Liver (tissue), 9 donors: ENCODE results near the gene SPACA9. TPM values are rescaled to one million over a fixed set of nuclear protein-coding genes. Genes with fewer than 3 reads are reported as not detected.

ENCODE experiments used
- DNase-seq: peaks from one replicate; pipeline ENCODE4 v3.0.0-alpha.2; 2017; ENCODE audit warnings: low spot score
- H3K27ac ChIP-seq, 2 donors: one replicate each; pipeline ENCODE4 v1.7.0; 2013; ENCODE audit warnings: inconsistent platforms in 2 of 2, low read length in 2 of 2, control low read depth in 1 of 2, low read depth in 1 of 2, mild to moderate bottlenecking in 1 of 2
- H3K27me3 ChIP-seq, 4 donors: one replicate each; pipeline versions ENCODE4 v1.6.1 to v1.7.0; 2013; ENCODE audit warnings: low read length in 3 of 4, inconsistent platforms in 1 of 4, mild to moderate bottlenecking in 1 of 4, moderate library complexity in 1 of 4; ENCODE audit not compliant: control insufficient read depth in 4 of 4, insufficient read depth in 4 of 4
- H3K36me3 ChIP-seq, 4 donors: one replicate each; pipeline versions ENCODE4 v1.6.1 to v1.7.0; 2013; ENCODE audit warnings: low read length in 3 of 4, mild to moderate bottlenecking in 3 of 4, low read depth in 1 of 4, moderate library complexity in 1 of 4; ENCODE audit not compliant: control insufficient read depth in 4 of 4, insufficient read depth in 3 of 4
- H3K4me1 ChIP-seq, 4 donors: one replicate each; pipeline versions ENCODE4 v1.6.1 to v1.7.0; 2013; ENCODE audit warnings: low read length in 3 of 4, mild to moderate bottlenecking in 3 of 4, moderate library complexity in 1 of 4; ENCODE audit not compliant: control insufficient read depth in 4 of 4, insufficient read depth in 4 of 4
- H3K4me3 ChIP-seq, 3 donors: one replicate each; pipeline versions ENCODE4 v1.6.1 to v1.7.0; 2013; ENCODE audit warnings: low read length in 3 of 3, control low read depth in 1 of 3, low read depth in 1 of 3, mild to moderate bottlenecking in 1 of 3
- H3K9ac ChIP-seq, 2 donors: one replicate each; pipeline ENCODE4 v1.7.0; 2013; ENCODE audit warnings: low read length in 2 of 2, mild to moderate bottlenecking in 2 of 2, moderate library complexity in 2 of 2, control low read depth in 1 of 2, low read depth in 1 of 2
- H3K9me3 ChIP-seq, 4 donors: one replicate each; pipeline versions ENCODE4 v1.6.1 to v1.7.0; 2013; ENCODE audit warnings: low read length in 3 of 4; ENCODE audit not compliant: control insufficient read depth in 4 of 4
- EGR1 ChIP-seq, 2 donors: IDR thresholded peaks; 2 replicates each; pipeline ENCODE4 v1.6.1; 2016 to 2018; ENCODE audit warnings: antibody characterized with exemption in 2 of 2, low read depth in 2 of 2
- FOXA1 ChIP-seq: IDR thresholded peaks from 2 replicates; pipeline ENCODE4 v1.6.1; 2016; ENCODE audit warnings: antibody characterized with exemption
- FOXA2 ChIP-seq: IDR thresholded peaks from 2 replicates; pipeline ENCODE4 v1.6.1; 2016; ENCODE audit warnings: antibody characterized with exemption
- GABPA ChIP-seq, 2 donors: IDR thresholded peaks in 1 of 2; conservative IDR thresholded peaks in 1 of 2; 2 replicates each; pipeline ENCODE4 v1.6.1; 2016; ENCODE audit warnings: antibody characterized with exemption in 2 of 2, mild to moderate bottlenecking in 1 of 2, moderate library complexity in 1 of 2
- HNF4A ChIP-seq, 2 donors: conservative IDR thresholded peaks; 2 replicates each; pipeline ENCODE4 v1.6.1; 2016; ENCODE audit warnings: antibody characterized with exemption in 2 of 2, mild to moderate bottlenecking in 2 of 2
- HNF4G ChIP-seq: IDR thresholded peaks from 2 replicates; pipeline ENCODE4 v1.6.1; 2016; ENCODE audit warnings: antibody characterized with exemption
- JUND ChIP-seq, 2 donors: IDR thresholded peaks; 2 replicates each; pipeline ENCODE4 v1.6.1; 2016; ENCODE audit warnings: antibody characterized with exemption in 2 of 2
- NR2F2 ChIP-seq: IDR thresholded peaks from 2 replicates; pipeline ENCODE4 v1.6.1; 2016; ENCODE audit warnings: antibody characterized with exemption
- RAD21 ChIP-seq, 2 donors: IDR thresholded peaks; 2 replicates each; pipeline ENCODE4 v1.6.1; 2016; ENCODE audit warnings: antibody characterized with exemption in 2 of 2, mild to moderate bottlenecking in 2 of 2
- REST ChIP-seq: IDR thresholded peaks from 2 replicates; pipeline ENCODE4 v1.6.1; 2016; ENCODE audit warnings: antibody characterized with exemption, mild to moderate bottlenecking
- RXRA ChIP-seq, 2 donors: IDR thresholded peaks; 2 replicates each; pipeline ENCODE4 v1.6.1; 2017 to 2018; ENCODE audit warnings: antibody characterized with exemption in 2 of 2, mild to moderate bottlenecking in 1 of 2
- SP1 ChIP-seq: IDR thresholded peaks from 2 replicates; pipeline ENCODE4 v1.6.1; 2018; ENCODE audit warnings: antibody characterized with exemption, mild to moderate bottlenecking
- TAF1 ChIP-seq: conservative IDR thresholded peaks from 2 replicates; pipeline ENCODE4 v1.6.1; 2016; ENCODE audit warnings: antibody characterized with exemption, mild to moderate bottlenecking
- YY1 ChIP-seq: IDR thresholded peaks from 2 replicates; pipeline ENCODE4 v1.6.1; 2016; ENCODE audit warnings: antibody characterized with exemption, mild to moderate bottlenecking
- WGBS: extraction: QIAGEN DNeasy Blood & Tissue Kit; methylation state at CpG from one replicate; pipeline ENCODE4 v1.1.7; 2013; 5-methylcytosine and 5-hydroxymethylcytosine counted together
- polyA plus RNA-seq, 2 donors: library from polyadenylated mRNA; stranded (reverse) in 1 of 2; unstranded in 1 of 2; fragments of 200-250 nt in 1 of 2; fragments of >200 nt in 1 of 2; fragmentation: Nextera tagmentation in 1 of 2; extraction: Ambion mirVana in 1 of 2; gene quantifications; one replicate each; pipeline versions ENCODE4 v1.2.1 to v1.2.3, GENCODE V29; 2013 to 2015
- total RNA-seq, 2 donors: library from RNA; depleted of rRNA; stranded (reverse); fragments of >200 nt; gene quantifications; one replicate each; pipeline ENCODE4 v1.2.3, GENCODE V29; 2014
- TF ChIP-seq, protein P1 (sequence below): IDR thresholded peaks from 2 replicates; pipeline ENCODE4 v1.6.1; 2016; ENCODE audit warnings: antibody characterized with exemption
- TF ChIP-seq, protein P2 (sequence below): IDR thresholded peaks from 2 replicates; pipeline ENCODE4 v1.6.1; 2016; ENCODE audit warnings: antibody characterized with exemption
- TF ChIP-seq, protein P3 (sequence below): fragments of 150-350 bp; IDR thresholded peaks from 2 replicates; pipeline ENCODE4 v1.5.1; 2017; ENCODE audit warnings: improper control_type of control experiment, low read depth, low read length; ENCODE audit not compliant: missing input control
- TF ChIP-seq, protein P4 (sequence below): IDR thresholded peaks from 2 replicates; pipeline ENCODE4 v1.6.1; 2016; ENCODE audit warnings: antibody characterized with exemption
- donor health status: healthy.
- donor health status: healthy.
- donor health status: healthy.
- donor health status: healthy.
- donor health status: healthy.

SPACA9 gene
- total and polyA plus RNA-seq, 4 donors = 0.67 to 1.3 (median 0.98) TPM

DNA sequence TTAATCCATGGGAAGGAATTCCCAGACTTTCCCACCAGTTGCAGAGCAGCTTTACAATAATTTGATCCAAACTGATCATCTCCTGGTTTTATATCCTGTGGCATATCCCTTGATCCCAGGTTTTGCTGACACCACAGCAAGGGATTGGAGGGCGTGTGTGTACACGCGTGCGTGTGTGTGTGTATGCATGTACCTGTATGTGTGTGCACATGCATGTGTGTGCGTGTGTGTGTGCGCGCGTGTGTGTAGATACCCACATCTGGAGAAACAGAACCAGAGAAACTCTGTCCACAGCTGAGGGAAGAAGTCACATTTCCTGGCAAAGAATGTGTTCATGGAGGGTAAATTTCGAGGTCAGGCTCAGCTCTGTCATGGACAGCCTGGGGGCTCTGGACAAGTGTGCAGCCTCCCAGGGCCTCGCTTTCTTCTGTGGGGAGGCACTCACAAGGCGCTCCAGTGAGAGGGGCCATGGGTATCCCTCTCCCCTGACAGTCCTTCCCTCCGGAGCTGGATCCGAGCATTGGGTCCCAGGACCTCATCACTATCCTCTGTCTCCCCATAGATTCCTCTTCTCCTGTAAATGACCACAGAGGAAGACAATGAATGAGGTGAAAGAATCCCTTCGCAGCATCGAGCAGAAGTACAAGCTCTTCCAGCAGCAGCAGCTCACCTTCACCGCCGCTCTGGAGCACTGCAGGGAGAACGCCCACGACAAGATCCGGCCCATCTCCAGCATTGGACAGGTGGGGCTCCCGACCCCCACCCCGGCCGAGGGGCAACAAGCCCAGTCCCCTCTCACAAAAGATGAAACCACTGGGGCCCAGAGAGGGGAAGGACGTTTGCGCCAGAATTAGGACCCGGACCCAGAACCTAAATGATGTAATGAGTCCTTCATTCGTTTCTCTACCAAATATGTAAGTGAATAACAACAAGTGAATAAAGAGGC is 4.9 kb downstream of the SPACA9 start:
- 94% methylated on average over 27 of the region's 27 CpGs for WGBS
- no peaks in the 10 kb centered on the region for H3K36me3 ChIP-seq
- no peaks in the 10 kb centered on the region for H3K9me3 ChIP-seq
- H3K27ac ChIP-seq = no peak overlapping the region
- no peak overlapping the region for H3K4me3 ChIP-seq
- TF ChIP-seq RXRA (IDR thresholded peaks at IDR 0.05) = no peak
- H3K9ac ChIP-seq = no peak overlapping the region
- H3K27me3 ChIP-seq = no peaks in the 10 kb centered on the region
- peaks cover 0 to 4% (median 0%) of the 10 kb centered on the region in 4 donors for H3K4me1 ChIP-seq
- no peak for DNase-seq

GRCh38 chr9:132885720-132886333 is 7.1 kb downstream of the SPACA9 start:
- TF ChIP-seq, protein P1, sequence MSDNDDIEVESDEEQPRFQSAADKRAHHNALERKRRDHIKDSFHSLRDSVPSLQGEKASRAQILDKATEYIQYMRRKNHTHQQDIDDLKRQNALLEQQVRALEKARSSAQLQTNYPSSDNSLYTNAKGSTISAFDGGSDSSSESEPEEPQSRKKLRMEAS = no peak
- TF ChIP-seq HNF4G = no peak
- DNase-seq = peak; percentile 50
- no peak overlapping the region for H3K9ac ChIP-seq
- H3K4me3 ChIP-seq = no peak overlapping the region
- WGBS = 59% methylated on average over 9 of the region's 9 CpGs
- H3K36me3 ChIP-seq = no peaks in the 10 kb centered on the region
- no peaks in the 10 kb centered on the region for H3K4me1 ChIP-seq
- H3K9me3 ChIP-seq = no peaks in the 10 kb centered on the region
- H3K27me3 ChIP-seq = no peaks in the 10 kb centered on the region
- H3K27ac ChIP-seq = no peak overlapping the region

- H3K36me3 ChIP-seq = no peaks in the 10 kb centered on the region
- H3K27me3 ChIP-seq = no peaks in the 10 kb centered on the region
- no peak overlapping the region for H3K9ac ChIP-seq
- DNase-seq = no peak
- H3K4me3 ChIP-seq = no peak overlapping the region
- 96% methylated on average over 6 of the region's 6 CpGs for WGBS
- H3K27ac ChIP-seq = no peak overlapping the region
- TF ChIP-seq, protein P1 = no peak
- TF ChIP-seq RXRA (IDR thresholded peaks at IDR 0.05) = no peak
- TF ChIP-seq TAF1 = no peak
- TF ChIP-seq, protein P2, sequence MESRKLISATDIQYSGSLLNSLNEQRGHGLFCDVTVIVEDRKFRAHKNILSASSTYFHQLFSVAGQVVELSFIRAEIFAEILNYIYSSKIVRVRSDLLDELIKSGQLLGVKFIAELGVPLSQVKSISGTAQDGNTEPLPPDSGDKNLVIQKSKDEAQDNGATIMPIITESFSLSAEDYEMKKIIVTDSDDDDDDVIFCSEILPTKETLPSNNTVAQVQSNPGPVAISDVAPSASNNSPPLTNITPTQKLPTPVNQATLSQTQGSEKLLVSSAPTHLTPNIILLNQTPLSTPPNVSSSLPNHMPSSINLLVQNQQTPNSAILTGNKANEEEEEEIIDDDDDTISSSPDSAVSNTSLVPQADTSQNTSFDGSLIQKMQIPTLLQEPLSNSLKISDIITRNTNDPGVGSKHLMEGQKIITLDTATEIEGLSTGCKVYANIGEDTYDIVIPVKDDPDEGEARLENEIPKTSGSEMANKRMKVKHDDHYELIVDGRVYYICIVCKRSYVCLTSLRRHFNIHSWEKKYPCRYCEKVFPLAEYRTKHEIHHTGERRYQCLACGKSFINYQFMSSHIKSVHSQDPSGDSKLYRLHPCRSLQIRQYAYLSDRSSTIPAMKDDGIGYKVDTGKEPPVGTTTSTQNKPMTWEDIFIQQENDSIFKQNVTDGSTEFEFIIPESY = no peak
- no peak for TF ChIP-seq FOXA1
- no peak for TF ChIP-seq FOXA2
- no peak for TF ChIP-seq HNF4A (conservative IDR thresholded peaks at IDR 0.05)
- no peak for TF ChIP-seq RAD21 (IDR thresholded peaks at IDR 0.05)
- no peak for TF ChIP-seq EGR1 (IDR thresholded peaks at IDR 0.05; ENCODE audit: low read depth in 2 of 2)
- no peak for TF ChIP-seq REST
- TF ChIP-seq, protein P3, sequence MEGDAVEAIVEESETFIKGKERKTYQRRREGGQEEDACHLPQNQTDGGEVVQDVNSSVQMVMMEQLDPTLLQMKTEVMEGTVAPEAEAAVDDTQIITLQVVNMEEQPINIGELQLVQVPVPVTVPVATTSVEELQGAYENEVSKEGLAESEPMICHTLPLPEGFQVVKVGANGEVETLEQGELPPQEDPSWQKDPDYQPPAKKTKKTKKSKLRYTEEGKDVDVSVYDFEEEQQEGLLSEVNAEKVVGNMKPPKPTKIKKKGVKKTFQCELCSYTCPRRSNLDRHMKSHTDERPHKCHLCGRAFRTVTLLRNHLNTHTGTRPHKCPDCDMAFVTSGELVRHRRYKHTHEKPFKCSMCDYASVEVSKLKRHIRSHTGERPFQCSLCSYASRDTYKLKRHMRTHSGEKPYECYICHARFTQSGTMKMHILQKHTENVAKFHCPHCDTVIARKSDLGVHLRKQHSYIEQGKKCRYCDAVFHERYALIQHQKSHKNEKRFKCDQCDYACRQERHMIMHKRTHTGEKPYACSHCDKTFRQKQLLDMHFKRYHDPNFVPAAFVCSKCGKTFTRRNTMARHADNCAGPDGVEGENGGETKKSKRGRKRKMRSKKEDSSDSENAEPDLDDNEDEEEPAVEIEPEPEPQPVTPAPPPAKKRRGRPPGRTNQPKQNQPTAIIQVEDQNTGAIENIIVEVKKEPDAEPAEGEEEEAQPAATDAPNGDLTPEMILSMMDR = no peak
- TF ChIP-seq HNF4G = no peak
- no peak for TF ChIP-seq NR2F2
- no peak for TF ChIP-seq GABPA (IDR thresholded peaks at IDR 0.05 in 1 of 2, conservative IDR thresholded peaks at IDR 0.05 in 1 of 2)
- TF ChIP-seq JUND (IDR thresholded peaks at IDR 0.05) = no peak
- TF ChIP-seq, protein P4, sequence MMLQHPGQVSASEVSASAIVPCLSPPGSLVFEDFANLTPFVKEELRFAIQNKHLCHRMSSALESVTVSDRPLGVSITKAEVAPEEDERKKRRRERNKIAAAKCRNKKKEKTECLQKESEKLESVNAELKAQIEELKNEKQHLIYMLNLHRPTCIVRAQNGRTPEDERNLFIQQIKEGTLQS = no peak
- TF ChIP-seq SP1 = no peak
- no peak for TF ChIP-seq YY1
- no peaks in the 10 kb centered on the region for H3K9me3 ChIP-seq
- H3K4me1 ChIP-seq = no peaks in the 10 kb centered on the region
Observed at GRCh38 chr9:132886334-132886725, 7.6 kb downstream of the SPACA9 start.
